HUES6 (cell line): ENCODE measurements around the gene HIF3A.
"Not testable (repeated sequence)": the region's sequence is repeated elsewhere in the genome, so short reads cannot be mapped to it uniquely, and the experiment has no call there.

ENCODE experiments used
- H3K27ac ChIP-seq: 2 replicates; pipeline ENCODE4 v1.7.0; 2013; ENCODE audit warnings: low read depth, mild to moderate bottlenecking, low read length, inconsistent platforms
- H3K27me3 ChIP-seq: 2 replicates; pipeline ENCODE4 v1.6.1; 2013; ENCODE audit warnings: low read length; ENCODE audit not compliant: control insufficient read depth, insufficient read depth
- H3K36me3 ChIP-seq: 2 replicates; pipeline ENCODE4 v1.6.1; 2013; ENCODE audit warnings: low read length; ENCODE audit not compliant: control insufficient read depth, insufficient read depth
- H3K4me1 ChIP-seq: 2 replicates; pipeline ENCODE4 v1.6.1; 2013; ENCODE audit warnings: low read length; ENCODE audit not compliant: control insufficient read depth, insufficient read depth
- H3K4me3 ChIP-seq: 2 replicates; pipeline ENCODE4 v1.5.1; 2013; ENCODE audit warnings: low read depth, low read length
- H3K9ac ChIP-seq: one replicate; pipeline ENCODE4 v1.6.1; 2013; ENCODE audit warnings: mild to moderate bottlenecking, low read length
- H3K9me3 ChIP-seq: 2 replicates; pipeline ENCODE4 v1.6.1; 2013; ENCODE audit warnings: low read depth, low read length; ENCODE audit not compliant: control insufficient read depth, insufficient read depth

HIF3A gene

GRCh38 chr19:46375476-46376067 lies 78.7 kb downstream of the HIF3A start:
- not testable (repeated sequence) for H3K4me3 ChIP-seq, H3K9ac ChIP-seq, H3K27ac ChIP-seq, H3K9me3 ChIP-seq, H3K27me3 ChIP-seq
- peaks cover 37% of the 10 kb centered on the region for H3K4me1 ChIP-seq
- H3K36me3 ChIP-seq: peaks cover 50% of the 10 kb centered on the region

GRCh38 chr19:46376241-46377153 lies 79.7 kb downstream of the HIF3A start:
- peaks cover 60% of the 10 kb centered on the region for H3K36me3 ChIP-seq
- H3K27ac ChIP-seq: no peak overlapping the region
- no peaks in the 10 kb centered on the region for H3K27me3 ChIP-seq
- H3K4me1 ChIP-seq: peaks cover 31% of the 10 kb centered on the region
- no peak overlapping the region for H3K9ac ChIP-seq
- H3K9me3 ChIP-seq: no peaks in the 10 kb centered on the region
- no peak overlapping the region for H3K4me3 ChIP-seq

- Histone ChIP-seq H3K36me3 (peaks cover 77% of the 10 kb centered on the region), H3K27ac (no peak overlapping the region), H3K9ac (no peak overlapping the region)
Measured at GRCh38 chr19:46378268-46378667, 81.4 kb downstream of the HIF3A start.

GRCh38 chr19:46380690-46381089 lies 83.8 kb downstream of the HIF3A start:
- no peak overlapping the region for H3K4me3 ChIP-seq
- no peak overlapping the region for H3K27ac ChIP-seq
- no peaks in the 10 kb centered on the region for H3K9me3 ChIP-seq
- no peak overlapping the region for H3K9ac ChIP-seq
- H3K27me3 ChIP-seq: no peaks in the 10 kb centered on the region
- peaks cover 97% of the 10 kb centered on the region for H3K36me3 ChIP-seq
- no peaks in the 10 kb centered on the region for H3K4me1 ChIP-seq

More at GRCh38 chr19:46378268-46378667, 81.4 kb downstream of the HIF3A start:
- Histone ChIP-seq H3K4me1 (peaks cover 14% of the 10 kb centered on the region), H3K9me3 (no peaks in the 10 kb centered on the region), H3K4me3 (no peak overlapping the region), H3K27me3 (no peaks in the 10 kb centered on the region)

- Histone ChIP-seq H3K4me3 (no peak overlapping the region), H3K27me3 (no peaks in the 10 kb centered on the region), H3K9ac (no peak overlapping the region), H3K36me3 (peaks cover 96% of the 10 kb centered on the region), H3K9me3 (no peaks in the 10 kb centered on the region), H3K4me1 (no peaks in the 10 kb centered on the region), H3K27ac (no peak overlapping the region)
Measured at GRCh38 chr19:46381346-46381745, 84.5 kb downstream of the HIF3A start.

- no peak overlapping the region for H3K4me3 ChIP-seq
- H3K36me3 ChIP-seq: peaks cover 95% of the 10 kb centered on the region
- no peak overlapping the region for H3K9ac ChIP-seq
- no peaks in the 10 kb centered on the region for H3K27me3 ChIP-seq
- H3K4me1 ChIP-seq: no peaks in the 10 kb centered on the region
- no peak overlapping the region for H3K27ac ChIP-seq
- no peaks in the 10 kb centered on the region for H3K9me3 ChIP-seq
Measured at GRCh38 chr19:46381756-46382345, 85.0 kb downstream of the HIF3A start.

GRCh38 chr19:46383171-46383815 lies 86.5 kb downstream of the HIF3A start:
- no peak overlapping the region for H3K27ac ChIP-seq

GRCh38 chr19:46383846-46384245 lies 87.0 kb downstream of the HIF3A start:
- peaks cover 97% of the 10 kb centered on the region for H3K36me3 ChIP-seq
- H3K9me3 ChIP-seq: no peaks in the 10 kb centered on the region
- H3K9ac ChIP-seq: no peak overlapping the region
- H3K27me3 ChIP-seq: no peaks in the 10 kb centered on the region
- no peak overlapping the region for H3K4me3 ChIP-seq
- no peak overlapping the region for H3K27ac ChIP-seq
- H3K4me1 ChIP-seq: no peaks in the 10 kb centered on the region

More at GRCh38 chr19:46383171-46383815, 86.5 kb downstream of the HIF3A start:
- no peak overlapping the region for H3K4me3 ChIP-seq
- no peaks in the 10 kb centered on the region for H3K4me1 ChIP-seq
- no peaks in the 10 kb centered on the region for H3K27me3 ChIP-seq
- H3K9me3 ChIP-seq: no peaks in the 10 kb centered on the region
- H3K9ac ChIP-seq: no peak overlapping the region
- H3K36me3 ChIP-seq: peaks cover 95% of the 10 kb centered on the region

- Histone ChIP-seq H3K4me1 (no peaks in the 10 kb centered on the region), H3K9me3 (0 out of 2 replicates have a peak, but pooled peaks cover under 1% of the 10 kb centered on the region), H3K27me3 (no peaks in the 10 kb centered on the region), H3K36me3 (peaks cover 97% of the 10 kb centered on the region), H3K9ac (no peak overlapping the region), H3K27ac (no peak overlapping the region), H3K4me3 (no peak overlapping the region)
Measured at GRCh38 chr19:46384396-46384795, 87.6 kb downstream of the HIF3A start.

GRCh38 chr19:46385636-46386035 lies 88.8 kb downstream of the HIF3A start:
- 0 out of 2 replicates have a peak, but pooled peaks cover 3% of the 10 kb centered on the region for H3K9me3 ChIP-seq
- no peak overlapping the region for H3K27ac ChIP-seq
- no peak overlapping the region for H3K4me3 ChIP-seq
- no peak overlapping the region for H3K9ac ChIP-seq
- H3K4me1 ChIP-seq: no peaks in the 10 kb centered on the region
- H3K36me3 ChIP-seq: peaks cover 94% of the 10 kb centered on the region
- H3K27me3 ChIP-seq: no peaks in the 10 kb centered on the region
